HG03469 (cell line): ENCODE measurements around the gene LSS.
"Not testable (repeated sequence)": the region's sequence is repeated elsewhere in the genome, so short reads cannot be mapped to it uniquely, and the experiment has no call there.

Experiments used
- ATAC-seq: cut with Tn5 transposase; IDR thresholded peaks from one replicate; pipeline ENCODE4 v1.9.1; 2021; ENCODE audit warnings: mild to moderate bottlenecking, moderate library complexity, moderate number of reproducible peaks; ENCODE audit not compliant: unreplicated experiment

Gene LSS

DNA sequence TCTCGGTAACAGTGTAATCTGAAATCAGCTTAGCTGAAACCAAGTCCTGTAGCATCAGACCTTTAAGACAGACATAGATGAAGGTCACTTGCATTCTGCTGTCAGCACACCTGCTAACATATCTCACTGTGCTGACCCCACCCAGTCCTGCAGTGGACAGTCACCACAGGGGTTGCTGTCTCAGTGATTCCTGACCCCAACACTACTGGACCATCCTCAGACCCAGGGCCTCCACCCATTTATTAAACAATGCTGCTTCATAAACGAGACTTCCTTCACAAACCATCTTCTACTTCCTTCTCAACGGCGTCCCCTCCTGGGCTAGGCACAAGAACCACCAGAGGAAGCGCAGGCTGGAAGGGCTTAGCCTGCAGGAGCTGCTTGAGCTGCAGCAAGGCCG lies 17.8 kb upstream of the LSS start:
- no peak for ATAC-seq

DNA sequence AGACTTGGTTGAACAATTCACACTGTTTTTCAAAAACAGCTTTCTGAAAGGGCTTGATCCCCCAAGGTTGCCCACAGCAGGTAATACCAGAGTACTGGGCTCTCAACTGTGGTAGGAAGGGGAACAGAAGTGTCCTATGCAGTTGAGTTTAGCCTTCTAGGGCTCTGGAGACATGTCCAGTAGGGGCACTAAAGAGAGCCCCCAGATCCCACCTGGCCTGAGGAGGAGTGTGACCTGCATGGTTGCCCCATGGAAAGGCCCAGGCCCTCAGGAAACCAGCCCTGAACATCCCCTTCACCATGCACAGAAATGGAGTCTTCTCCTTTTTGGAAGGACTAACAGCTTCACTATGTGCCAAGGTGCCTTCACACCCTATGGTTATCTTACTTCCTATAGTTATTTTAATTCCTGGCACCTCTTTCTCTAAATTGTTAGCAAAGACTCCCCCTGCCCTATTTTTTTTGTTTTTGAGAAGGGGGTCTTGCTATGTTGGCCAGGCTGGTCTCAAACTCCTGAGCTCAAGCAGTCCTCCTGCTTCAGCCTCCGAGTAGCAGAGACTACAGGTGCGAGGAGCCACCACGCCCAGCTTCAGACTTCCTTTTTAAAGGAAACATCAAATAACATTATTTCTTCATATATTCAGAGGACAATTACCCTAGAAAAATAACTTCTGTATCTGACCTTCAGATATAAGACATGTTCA lies 16.8 kb upstream of the LSS start:
- ATAC-seq = no peak

DNA sequence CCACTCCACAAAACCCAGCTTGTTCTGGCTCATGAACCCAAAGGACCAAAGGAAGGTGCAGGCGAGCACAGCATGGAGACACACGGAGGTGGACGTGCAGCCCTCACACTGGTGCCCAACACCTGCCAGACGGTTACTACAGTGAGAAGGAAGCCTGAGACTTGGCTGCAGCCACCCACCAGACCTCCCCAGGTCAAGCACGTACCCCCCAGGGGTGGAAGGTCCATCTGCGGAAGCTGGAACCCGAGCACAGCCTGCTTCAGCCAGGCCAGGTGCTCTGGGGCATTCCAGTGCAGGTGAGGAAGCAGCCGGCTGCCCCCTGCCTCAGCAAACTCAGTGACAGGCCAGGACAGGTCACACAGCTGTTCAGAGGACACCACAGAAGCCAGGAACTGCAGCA lies 16.0 kb upstream of the LSS start:
- no peak for ATAC-seq

DNA sequence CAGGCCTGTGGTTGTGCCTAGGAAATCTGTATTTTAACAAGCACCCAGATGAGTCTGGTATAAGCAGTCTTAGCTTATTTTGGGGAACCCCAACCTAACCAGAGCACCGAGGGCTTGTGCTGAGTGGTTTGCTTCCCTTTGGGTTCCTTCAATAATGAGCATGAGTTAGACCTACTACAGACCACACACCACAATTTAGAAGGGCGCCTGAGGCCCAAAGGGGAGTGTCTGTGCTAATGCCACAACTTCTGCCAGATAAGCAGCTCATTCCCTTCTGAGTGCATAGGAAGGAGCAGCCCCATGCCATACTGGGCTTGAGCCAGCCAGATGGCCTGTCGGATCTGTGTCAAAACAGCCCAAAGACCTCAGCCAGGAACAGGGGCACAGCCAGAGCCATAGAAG lies 15.4 kb upstream of the LSS start:
- ATAC-seq = no peak

DNA sequence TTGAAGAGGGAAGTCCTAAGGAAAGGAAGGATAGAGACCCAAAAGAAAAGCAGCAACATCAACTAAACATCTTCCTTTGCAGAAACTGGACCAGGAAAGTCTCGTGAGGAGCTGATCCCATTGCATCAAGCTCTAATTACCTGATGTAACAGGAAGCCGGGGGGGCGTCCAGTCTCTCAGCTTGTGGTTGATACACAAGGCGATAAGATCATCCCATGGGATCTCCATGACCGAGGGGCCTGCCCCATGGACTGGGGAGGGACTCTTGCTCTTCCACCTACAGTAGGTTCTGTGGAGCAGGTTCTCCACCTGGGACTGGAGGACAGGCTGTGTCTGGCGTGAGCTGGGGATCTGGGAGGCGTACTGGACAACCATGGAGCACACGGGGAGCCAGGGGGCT lies 14.8 kb upstream of the LSS start:
- no peak for ATAC-seq

DNA sequence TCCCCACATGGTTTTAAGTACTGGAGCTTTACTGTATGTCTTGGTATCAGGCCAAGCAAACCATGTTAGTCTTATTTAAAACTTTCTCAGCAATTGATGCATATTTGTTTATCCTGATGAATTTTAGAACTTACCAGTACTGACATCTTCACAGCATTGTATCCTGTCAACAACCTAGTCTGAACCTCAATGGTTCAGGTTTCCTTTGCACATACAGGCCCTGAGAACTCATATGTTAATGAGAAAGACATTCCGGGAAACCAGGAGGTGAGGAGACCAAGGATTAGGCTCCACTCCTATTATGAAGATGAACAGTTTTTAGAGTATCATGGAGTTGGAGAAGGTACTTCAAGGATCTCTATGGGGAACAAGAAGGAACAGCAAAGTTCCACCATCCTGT lies 13.0 kb upstream of the LSS start:
- ATAC-seq = not testable (repeated sequence)

DNA sequence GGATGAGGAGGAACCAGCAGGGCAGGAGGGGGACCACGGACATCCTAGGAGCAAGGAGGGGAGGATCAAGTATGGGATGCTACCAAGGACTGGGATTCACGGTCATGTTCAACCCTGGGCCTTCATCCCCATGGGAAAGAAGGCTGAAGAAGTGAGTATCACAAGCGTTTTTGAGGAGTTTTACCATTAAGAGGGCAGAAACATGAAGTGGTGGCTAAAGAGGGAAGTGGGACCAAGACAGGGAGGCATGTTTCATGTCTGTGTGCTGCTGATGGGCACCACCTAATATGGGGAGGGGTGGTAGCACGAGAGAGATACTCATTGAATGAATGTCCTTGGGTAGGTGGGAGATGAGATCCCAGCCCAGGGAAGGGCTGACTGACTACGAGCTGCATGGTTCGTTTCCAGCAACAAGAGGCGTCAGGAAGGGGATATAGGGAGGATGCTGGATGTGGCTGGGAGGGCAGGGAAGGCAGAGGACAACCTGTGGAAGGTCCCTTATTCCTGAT lies 11.3 kb upstream of the LSS start:
- ATAC-seq = no peak

DNA sequence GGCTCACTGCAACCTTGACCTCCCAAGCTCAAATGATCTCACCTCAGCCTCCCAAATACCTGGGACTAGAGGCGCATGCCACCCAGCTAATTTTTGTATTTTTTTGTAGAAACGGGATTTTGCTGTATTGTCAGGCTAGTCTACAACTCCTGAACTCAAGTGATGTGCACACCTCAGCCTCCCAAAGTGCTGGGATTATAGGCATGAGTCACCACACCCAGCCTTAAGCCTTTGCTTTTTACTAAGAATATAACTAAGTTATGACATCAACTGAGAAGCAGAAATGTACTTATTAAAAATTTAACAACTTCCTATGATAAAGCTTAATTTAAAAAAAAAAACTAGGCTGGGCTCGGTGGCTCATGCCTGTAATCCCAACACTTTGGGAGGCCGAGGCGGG lies 8.9 kb upstream of the LSS start:
- ATAC-seq = no peak

DNA sequence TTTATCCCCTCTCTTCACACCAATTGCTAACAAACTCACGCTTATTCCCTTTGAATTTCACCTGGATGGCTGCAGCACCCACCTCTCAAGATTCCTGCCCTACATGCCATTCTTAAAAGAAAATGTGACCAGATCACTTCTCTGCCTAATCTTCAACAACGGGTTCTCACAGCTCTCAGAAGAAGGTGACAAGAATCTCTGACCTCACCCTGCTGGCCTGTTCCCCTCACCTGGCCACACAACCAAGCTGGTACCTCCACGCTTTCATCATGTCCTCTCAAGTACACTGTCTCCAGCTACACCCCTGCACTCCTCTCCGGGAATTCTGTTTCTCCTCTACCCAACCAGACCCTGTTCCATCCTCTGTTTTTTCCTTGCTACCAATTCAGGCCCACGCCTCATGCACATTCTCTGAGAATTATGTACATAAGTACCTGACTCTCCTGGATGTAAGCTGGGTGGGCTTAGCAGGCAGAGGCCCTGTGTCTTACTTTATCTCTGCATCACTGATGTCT lies 5.9 kb upstream of the LSS start:
- no peak for ATAC-seq

DNA sequence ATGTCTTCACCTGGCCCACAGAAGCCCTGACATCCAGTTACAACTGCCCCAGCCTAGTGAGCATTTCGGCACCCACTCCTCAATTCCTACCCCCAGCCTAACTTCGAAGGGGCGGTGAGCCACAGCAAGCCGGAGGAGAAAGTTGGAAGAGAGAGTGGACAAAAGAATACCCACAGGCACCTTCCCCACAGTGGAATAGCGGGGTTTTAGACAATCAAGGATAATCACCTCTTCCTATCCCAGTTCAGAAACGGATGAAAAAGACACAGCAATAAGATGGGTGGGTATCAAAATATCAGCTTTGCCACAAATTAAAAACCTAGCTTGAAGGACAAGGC lies 1.3 kb upstream of the LSS start:
- no peak for ATAC-seq

DNA sequence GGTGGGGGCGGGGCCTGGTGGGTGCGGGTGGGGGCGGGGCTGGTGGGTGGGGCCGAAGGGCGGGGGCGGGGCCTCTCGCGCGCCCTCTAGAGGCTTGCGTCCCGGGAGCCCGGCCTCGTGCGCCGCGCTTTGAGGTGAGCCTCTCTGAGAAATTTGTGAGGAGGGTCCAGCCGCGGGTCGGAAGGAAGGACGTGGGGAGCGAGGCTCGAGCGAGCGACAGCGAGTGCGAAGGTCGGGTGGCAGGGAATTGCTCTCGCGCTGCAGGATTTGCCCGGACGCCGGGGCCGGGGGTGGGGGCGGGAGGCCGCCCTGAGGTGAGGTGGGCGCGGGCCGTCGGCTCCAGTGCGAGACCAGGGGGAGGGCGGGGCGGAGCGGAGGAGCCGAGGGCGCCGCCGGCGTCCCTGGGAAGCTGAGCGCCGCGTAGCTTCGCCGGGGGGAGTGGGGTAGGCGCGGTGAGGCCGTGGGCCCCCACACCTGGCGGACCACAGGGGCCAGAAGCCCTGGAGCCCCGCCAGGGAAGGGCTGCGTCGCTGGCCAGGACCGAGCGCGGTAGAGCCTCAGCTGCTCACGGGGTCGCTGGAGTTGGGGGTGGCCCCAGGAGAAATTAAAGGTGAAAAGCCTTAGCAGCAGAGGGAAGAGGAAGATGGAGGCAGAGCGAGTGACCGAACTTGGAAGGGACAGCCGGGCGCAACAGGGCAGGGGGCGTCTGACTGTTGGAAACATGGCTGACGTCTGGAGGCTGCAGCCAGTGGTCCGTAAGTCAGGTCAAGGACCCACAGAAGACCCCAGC lies 754 bp upstream of the LSS start:
- ATAC-seq = no peak

DNA sequence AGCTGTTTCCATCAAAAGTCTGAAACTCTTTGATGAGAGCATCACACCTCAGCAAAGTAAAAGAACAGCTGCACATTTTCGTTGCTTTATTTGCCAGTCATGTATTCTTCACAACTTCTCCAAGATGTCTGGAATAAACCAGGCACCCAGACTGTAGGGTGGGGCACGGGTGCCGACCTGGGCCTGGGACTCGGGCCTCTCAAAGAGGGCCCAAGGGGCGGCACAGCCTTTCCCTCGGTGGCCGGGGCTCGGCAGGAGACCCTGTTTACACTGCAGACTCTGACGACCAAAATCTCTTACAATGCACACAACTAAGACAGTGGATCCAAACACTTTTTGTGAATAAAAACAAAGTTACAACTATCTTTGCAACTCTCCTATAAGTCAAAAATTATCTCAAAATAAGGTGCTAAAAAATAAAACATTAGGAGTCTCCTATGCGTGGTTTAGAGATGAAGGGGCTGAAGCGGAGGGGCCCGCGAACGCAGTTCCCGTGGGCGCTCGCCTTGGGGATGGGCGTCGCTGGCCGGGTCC lies 696 bp downstream of the LSS start:
- no peak for ATAC-seq

DNA sequence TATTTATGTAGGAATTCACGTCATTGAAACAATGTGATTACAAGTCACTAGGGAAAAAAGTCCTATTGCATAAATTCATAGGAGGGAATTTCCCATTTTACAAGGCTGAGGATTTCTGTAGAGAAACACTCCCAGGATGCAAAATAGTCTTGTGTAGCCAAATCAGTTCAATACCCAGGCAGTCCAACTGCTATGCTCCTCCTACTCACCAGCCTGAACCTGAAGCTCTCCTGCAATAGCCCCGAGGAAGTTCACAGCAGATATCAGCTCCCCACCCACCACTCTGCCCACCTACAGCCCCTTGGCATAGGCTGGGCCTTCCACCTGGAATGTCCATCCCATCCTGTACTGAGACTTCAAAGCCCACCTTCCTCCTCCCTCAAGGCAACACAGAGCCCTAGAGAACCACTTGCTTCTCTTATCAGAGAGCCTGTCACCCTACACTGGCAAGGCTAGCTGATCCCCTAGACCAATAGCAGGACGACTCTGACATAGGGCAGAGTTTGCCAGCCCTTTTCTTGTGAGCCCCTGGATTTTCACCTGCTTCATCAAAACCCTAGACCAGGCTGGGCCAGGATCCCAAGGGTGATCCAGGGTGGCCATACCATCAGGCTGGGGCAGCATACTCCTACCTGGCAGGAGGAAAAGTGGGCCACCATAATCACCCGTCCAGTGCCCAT lies 1.5 kb downstream of the LSS start:
- no peak for ATAC-seq

DNA sequence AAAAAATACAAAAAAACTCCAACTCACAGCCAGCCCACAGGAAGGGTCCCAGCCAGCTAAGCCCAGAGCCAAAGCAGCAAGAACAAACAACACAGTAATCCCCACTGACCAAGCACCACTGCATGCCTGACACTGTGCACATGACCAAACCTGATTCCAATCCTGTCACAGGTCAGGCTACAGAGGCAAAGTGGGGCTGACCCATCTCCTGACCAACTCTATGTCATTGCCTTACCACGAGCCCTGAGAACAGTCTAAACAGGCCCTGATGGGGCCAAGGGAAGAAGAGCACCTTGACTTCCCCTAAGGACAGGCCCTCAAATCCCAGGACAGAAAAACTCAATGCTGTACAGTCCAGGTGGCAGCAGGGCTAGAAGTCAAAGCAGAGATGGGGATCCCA lies 2.4 kb downstream of the LSS start:
- no peak for ATAC-seq

DNA sequence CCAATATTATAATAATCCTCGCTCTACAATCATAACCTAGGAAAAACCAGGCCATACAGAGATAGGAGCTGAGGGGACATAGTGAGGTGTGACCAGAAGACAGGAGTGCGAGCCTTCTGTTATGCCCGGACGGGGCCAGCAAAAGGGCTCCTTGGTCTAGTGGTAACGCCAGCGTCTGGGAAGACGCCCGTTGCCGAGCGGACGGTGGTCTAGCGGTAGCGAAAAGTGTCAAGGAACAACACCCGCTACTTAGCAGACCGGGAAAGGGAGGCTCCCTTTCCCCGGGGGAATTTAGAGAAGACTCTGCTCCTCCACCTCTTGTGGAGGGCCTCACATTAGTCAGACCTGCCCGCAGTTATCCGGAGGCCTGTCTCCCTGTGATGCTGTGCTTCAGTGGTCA lies 4.9 kb downstream of the LSS start:
- not testable (repeated sequence) for ATAC-seq

DNA sequence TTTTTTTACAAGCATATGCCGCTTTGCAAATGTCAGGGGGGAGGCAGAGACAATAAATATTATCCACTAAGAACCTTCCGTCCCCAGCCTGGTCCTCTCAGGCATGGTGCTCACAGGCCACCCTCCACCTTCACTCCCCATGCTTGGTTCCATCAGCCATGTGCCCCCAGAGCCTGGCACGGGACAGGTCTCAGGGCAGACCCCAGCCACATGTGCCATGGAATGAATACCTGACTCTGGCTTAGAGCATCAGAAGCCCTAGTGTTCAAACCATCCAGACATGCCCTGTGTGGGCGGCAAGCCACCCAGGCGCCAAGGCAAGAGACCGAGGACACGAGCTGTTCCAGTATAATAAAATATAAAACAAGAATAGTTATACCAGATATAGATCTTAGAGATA lies 5.4 kb downstream of the LSS start:
- ATAC-seq = no peak

DNA sequence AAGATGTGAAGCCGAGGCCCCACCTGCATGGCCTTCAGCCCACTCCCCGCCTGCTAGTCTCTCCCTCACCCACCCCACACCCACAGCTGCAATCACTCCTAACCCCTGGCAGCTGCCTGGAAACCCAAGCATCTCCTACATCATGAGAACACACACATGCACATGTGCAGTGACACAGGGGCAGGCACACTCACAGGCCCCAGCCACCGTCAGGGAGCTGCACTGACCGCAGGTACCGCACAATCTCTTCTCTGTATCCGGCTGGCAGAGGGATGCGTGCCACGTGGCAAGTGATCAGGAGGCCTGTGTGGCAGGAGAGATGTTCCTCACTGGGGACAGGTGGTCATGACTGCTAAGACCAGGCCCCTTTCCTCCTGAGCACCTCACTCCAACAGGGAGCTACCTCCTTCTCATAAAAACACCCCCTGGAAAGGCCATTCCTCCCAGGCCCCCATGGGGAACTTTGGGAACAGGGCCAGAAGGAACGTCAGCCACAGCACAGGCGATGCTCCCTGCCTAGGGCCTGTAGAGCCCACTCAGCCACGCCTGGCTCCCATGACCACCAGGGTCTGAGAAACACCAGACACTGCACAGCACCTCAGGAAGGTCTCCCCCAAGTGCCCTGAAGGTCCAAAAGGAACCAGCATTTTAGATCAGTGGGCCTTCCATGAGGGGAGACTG lies 6.0 kb downstream of the LSS start:
- no peak for ATAC-seq

DNA sequence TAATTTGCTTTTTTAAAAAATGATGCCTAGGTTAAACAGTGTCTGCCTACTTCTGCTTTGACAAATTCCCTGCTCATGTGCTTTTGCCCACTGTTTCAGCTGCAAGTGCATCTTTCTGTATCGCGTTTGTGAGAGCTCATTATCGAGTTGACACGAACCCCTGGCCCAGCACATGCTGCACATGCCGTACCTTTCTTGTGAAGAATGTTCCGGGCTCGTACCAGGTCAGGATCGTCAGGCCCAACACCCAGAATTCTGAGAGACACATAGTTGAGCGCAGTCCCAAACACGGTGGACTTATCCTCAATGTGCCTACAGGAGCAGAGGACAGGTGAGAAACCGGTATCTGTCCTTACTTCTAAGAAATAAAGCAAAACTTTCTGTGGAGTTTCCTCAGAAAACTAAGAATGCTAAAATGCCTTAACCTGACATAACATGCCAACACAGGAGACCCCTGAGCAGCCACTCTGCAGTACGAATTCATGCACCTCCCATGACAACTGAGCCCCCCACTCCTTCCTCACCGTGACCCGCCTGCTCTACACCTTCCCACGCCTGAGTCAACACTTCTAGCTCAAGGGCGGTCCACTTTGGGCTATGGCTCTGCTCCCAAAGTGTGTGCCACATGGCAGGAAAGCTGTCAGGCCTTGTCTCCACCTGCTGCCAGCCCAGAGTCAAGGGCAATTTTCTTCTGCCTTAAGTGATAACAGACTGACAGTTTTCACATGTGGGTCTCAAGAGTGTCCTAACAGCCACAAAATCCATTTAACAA lies 6.7 kb downstream of the LSS start:
- ATAC-seq = no peak

DNA sequence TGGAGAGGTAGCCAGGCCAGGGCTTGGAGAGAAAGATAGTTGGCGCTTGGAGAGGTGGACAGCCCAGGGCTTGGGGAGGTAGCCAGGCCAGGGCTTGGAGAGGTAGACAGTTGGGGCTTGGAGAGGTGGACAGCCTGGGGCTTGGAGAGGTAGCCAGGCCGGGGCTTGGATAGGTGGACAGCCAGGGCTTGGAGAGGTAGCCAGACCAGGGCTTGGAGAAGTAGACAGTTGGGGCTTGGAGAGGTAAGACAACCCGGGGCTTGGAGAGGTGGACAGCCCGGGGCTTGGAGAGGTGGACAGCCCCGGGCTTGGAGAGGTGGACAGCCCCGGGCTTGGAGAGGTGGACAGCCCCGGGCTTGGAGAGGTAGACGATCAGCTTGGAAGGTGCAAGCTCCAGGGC lies 7.7 kb downstream of the LSS start:
- no peak for ATAC-seq

DNA sequence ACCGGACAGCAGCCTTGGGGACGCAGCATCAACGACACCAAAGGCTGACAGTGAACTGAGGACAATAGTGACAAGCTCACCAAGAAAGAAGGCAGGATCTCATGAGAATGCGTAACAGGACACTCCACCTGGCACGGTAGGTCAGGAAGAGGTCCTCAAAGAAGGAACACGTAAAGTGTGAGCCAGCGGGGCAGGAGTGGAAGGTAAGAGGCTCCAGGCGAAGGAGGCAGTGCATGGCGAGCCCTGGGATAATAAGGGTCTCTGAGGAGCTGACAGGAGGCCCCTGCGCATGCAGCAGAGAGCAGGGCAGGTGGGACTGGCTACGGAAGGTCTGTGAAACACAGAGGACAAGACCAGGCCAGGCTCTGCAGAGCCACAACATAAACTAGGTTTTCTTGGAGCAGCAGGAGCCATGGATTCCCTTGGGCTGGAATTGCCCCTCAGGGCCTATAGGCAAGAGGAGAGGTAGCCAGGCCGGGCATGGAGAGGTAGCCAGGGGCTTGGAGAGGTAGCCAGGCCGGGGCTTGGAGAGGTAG lies 8.2 kb downstream of the LSS start:
- no peak for ATAC-seq
